Endodermal cell (in vitro differentiated cells): ENCODE measurements around the gene TECR. TPM values are rescaled to one million over a fixed set of nuclear protein-coding genes. Genes with fewer than 3 reads are reported as not detected.

Experiments
- DNase-seq: peaks from one replicate; pipeline ENCODE4 v3.0.0-alpha.2; 2017
- H3K27ac ChIP-seq: 2 replicates; pipeline ENCODE4 v1.5.1; 2013; ENCODE audit warnings: mild to moderate bottlenecking, low read depth, low read length, moderate library complexity
- H3K27me3 ChIP-seq: 2 replicates; pipeline ENCODE4 v1.6.1; 2013; ENCODE audit warnings: mild to moderate bottlenecking, low read length, moderate library complexity; ENCODE audit not compliant: insufficient read depth, control insufficient read depth, poor library complexity, severe bottlenecking
- H3K36me3 ChIP-seq: 2 replicates; pipeline ENCODE4 v1.7.0; 2013; ENCODE audit warnings: mild to moderate bottlenecking, low read length, moderate library complexity; ENCODE audit not compliant: control insufficient read depth, insufficient read depth
- H3K4me1 ChIP-seq: one replicate; pipeline ENCODE4 v1.7.0; 2013; ENCODE audit warnings: low read length; ENCODE audit not compliant: control insufficient read depth, insufficient read depth
- H3K4me3 ChIP-seq: 2 replicates; pipeline ENCODE4 v1.5.1; 2013; ENCODE audit warnings: mild to moderate bottlenecking, low read length, moderate library complexity
- H3K9ac ChIP-seq: 2 replicates; pipeline ENCODE4 v1.6.1; 2013; ENCODE audit warnings: mild to moderate bottlenecking, low read length, moderate library complexity; ENCODE audit not compliant: poor library complexity, severe bottlenecking; ENCODE audit errors: extremely low read depth
- H3K9me3 ChIP-seq: 2 replicates; pipeline ENCODE4 v1.6.1; 2013; ENCODE audit warnings: mild to moderate bottlenecking, low read length, moderate library complexity; ENCODE audit not compliant: control insufficient read depth
- H3K27ac Mint-ChIP-seq: 2 replicates; pipeline ENCODE4 v1.8.0; 2020; ENCODE audit warnings: mixed read lengths
- H3K27me3 Mint-ChIP-seq: 2 replicates; pipeline ENCODE4 v1.8.0; 2021; ENCODE audit warnings: mild to moderate bottlenecking, mixed read lengths; ENCODE audit not compliant: insufficient read depth
- H3K36me3 Mint-ChIP-seq: 2 replicates; pipeline ENCODE4 v1.8.0; 2020; ENCODE audit warnings: low read depth, mixed read lengths
- H3K4me1 Mint-ChIP-seq: 2 replicates; pipeline ENCODE4 v1.8.0; 2020; ENCODE audit warnings: mixed read lengths
- H3K4me3 Mint-ChIP-seq: 2 replicates; pipeline ENCODE4 v1.8.0; 2020; ENCODE audit warnings: mild to moderate bottlenecking, moderate library complexity, mixed read lengths
- H3K9me3 Mint-ChIP-seq: 2 replicates; pipeline ENCODE4 v1.8.0; 2020; ENCODE audit warnings: mild to moderate bottlenecking, mixed read lengths
- CTCF ChIP-seq: fragments of 200-600 bp; sonication (generic); conservative IDR thresholded peaks from 2 replicates; pipeline ENCODE4 v1.5.0; 2021; ENCODE audit warnings: antibody characterized with exemption, mild to moderate bottlenecking
- WGBS, 2 experiments: methylation state at CpG; one replicate each; pipeline versions ENCODE4 v1.1.5 to v1.1.7; 2013; ENCODE audit warnings: missing lambda C conversion rate in 2 of 2, mixed read lengths in 1 of 2; ENCODE audit not compliant: insufficient coverage in 1 of 2, insufficient read length in 1 of 2; 5-methylcytosine and 5-hydroxymethylcytosine counted together
- long read RNA-seq, 4 experiments: library from polyadenylated mRNA in 2 of 4; library from RNA in 1 of 4; library from capped mRNA in 1 of 4; stranded (forward) in 3 of 4; unstranded in 1 of 4; transcript quantifications; one replicate each; pipeline ENCODE4 v2.0.0, GENCODE V29; 2020 to 2021; ENCODE audit warnings: inconsistent platforms in 1 of 4
- polyA plus RNA-seq, 2 experiments: library from polyadenylated mRNA; stranded (reverse); fragments of 50-300 nt; gene quantifications; one replicate each; pipeline ENCODE4 v1.2.3, GENCODE V29; 2013
- total RNA-seq, 2 donors: library from RNA; stranded (reverse); fragmentation: NEBNext Ultra II Directional in 1 of 2; extraction: Animal tissue kit (Norgen Biotek cat#: 25700) in 1 of 2; gene quantifications; 2 replicates in 1 of 2; 3 replicates in 1 of 2; pipeline ENCODE4 v1.2.1, GENCODE V29; 2021

Gene TECR, protein sequence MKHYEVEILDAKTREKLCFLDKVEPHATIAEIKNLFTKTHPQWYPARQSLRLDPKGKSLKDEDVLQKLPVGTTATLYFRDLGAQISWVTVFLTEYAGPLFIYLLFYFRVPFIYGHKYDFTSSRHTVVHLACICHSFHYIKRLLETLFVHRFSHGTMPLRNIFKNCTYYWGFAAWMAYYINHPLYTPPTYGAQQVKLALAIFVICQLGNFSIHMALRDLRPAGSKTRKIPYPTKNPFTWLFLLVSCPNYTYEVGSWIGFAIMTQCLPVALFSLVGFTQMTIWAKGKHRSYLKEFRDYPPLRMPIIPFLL
- total RNA-seq = 100 to 1,000 TPM; 127 to 140 TPM
- 108 TPM for polyA plus RNA-seq (2013, experiment 1 of 2)
- polyA plus RNA-seq (2013, experiment 2 of 2) = 101 TPM
- long read RNA-seq, experiment 1, transcript TECR-201 (13 exons, 1,171 nt) = major isoform, 40 of 80 reads
- long read RNA-seq, experiment 1, partial matches to known transcripts = 12 of 80 reads
- long read RNA-seq, experiment 1, other reads (novel, unspliced or antisense) = 23 of 80 reads
- long read RNA-seq, experiment 2, transcript TECR-201 (13 exons, 1,171 nt) = major isoform, 112 of 139 reads
- long read RNA-seq, experiment 2, transcript TECR-218 (1 exons, 2,899 nt) = minor isoform, 5 of 139 reads
- long read RNA-seq, experiment 2, transcript TECR-226 (13 exons, 1,170 nt) = minor isoform, 9 of 139 reads
- long read RNA-seq, experiment 2, partial matches to known transcripts = 5 of 139 reads
- long read RNA-seq, experiment 2, other reads (novel, unspliced or antisense) = 6 of 139 reads
- long read RNA-seq, experiment 3, transcript TECR-201 (13 exons, 1,171 nt) = major isoform, 170 of 212 reads
- long read RNA-seq, experiment 3, transcript TECR-226 (13 exons, 1,170 nt) = minor isoform, 13 of 212 reads
- long read RNA-seq, experiment 3, partial matches to known transcripts = 5 of 212 reads
- long read RNA-seq, experiment 3, other reads (novel, unspliced or antisense) = 21 of 212 reads
- long read RNA-seq, experiment 4, transcript TECR-201 (13 exons, 1,171 nt) = major isoform, 155 of 196 reads
- long read RNA-seq, experiment 4, transcript TECR-226 (13 exons, 1,170 nt) = minor isoform, 15 of 196 reads
- long read RNA-seq, experiment 4, partial matches to known transcripts = 4 of 196 reads
- long read RNA-seq, experiment 4, other reads (novel, unspliced or antisense) = 20 of 196 reads

- no peaks in the 10 kb centered on the region for H3K9me3 Mint-ChIP-seq
- Histone ChIP-seq H3K36me3 (no peaks in the 10 kb centered on the region), H3K4me1 (no peaks in the 10 kb centered on the region), H3K4me3 (peak within 1 kb of the TSS; percentile 82), H3K27me3 (no peaks in the 10 kb centered on the region), H3K27ac (peak within 1 kb of the TSS; percentile 27), H3K9me3 (no peaks in the 10 kb centered on the region), H3K9ac (peak within 1 kb of the TSS; percentile 79)
- H3K27ac Mint-ChIP-seq = peak within 1 kb of the TSS; percentile 98
- WGBS, 2 experiments = 0 to 1% methylated on average over 27 to 59 of the region's 59 CpGs
- peak within 1 kb of the TSS; percentile 89 for H3K4me3 Mint-ChIP-seq
- no peak for TF ChIP-seq CTCF
- H3K27me3 Mint-ChIP-seq = no peaks in the 10 kb centered on the region
- peak; percentile 100 for DNase-seq
- H3K36me3 Mint-ChIP-seq = peaks cover 8% of the 10 kb centered on the region
- peaks cover 5% of the 10 kb centered on the region for H3K4me1 Mint-ChIP-seq
Observed at GRCh38 chr19:14529254-14530004, at the start of gene TECR. Gene TECR, plus strand, starts transcription at chr19:14529594. Its CDS starts 103 bp downstream, at chr19:14529697.

DNA sequence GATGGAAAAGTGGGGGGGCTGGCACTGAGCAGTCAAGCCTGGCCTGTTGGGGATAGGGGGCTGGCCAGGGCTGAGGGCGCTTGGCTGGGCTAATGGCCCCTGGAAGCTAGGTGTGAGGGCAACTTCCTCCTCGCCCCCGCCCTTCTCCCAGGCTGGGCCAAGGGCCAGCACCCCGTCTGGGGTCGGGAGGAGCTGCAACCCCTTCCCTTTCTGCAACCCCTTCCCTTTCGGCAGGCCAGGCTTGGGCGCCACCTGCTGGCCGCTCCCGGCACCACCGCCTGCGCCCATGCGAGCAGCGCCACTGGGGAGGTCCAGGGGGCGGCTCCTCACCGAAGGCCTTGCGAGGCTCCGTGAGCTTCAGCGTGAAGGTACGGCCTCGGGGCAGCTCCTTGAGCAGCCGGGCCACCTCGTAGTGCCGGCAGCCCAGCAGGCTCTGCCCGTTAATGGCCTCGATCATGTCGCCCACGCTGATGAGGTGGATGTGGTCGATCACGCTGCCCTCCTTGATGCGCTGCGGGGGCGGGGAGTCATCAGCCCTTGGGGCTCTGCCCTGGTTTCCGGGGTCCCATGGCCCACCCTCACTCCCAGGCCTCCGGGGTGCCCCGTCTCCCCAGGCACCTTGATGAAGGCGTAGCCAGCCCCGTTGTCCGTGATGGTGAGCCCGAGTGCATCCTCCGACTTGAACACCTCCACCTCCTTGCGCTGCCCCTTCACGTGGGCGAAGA is 49.3 kb upstream of the TECR start:
- peaks cover 33% of the 10 kb centered on the region for H3K36me3 Mint-ChIP-seq
- H3K4me3 ChIP-seq = no peak overlapping the region
- no peak overlapping the region for H3K9ac ChIP-seq
- no peaks in the 10 kb centered on the region for H3K9me3 Mint-ChIP-seq
- no peak overlapping the region for H3K27ac ChIP-seq
- no peaks in the 10 kb centered on the region for H3K27me3 ChIP-seq
- no peaks in the 10 kb centered on the region for H3K27me3 Mint-ChIP-seq
- 63 to 89% methylated on average over 22 to 43 of the region's 43 CpGs for WGBS, 2 experiments
- peak; percentile 98 for TF ChIP-seq CTCF
- DNase-seq = peak; percentile 97
- no peak overlapping the region for H3K4me3 Mint-ChIP-seq
- H3K9me3 ChIP-seq = no peaks in the 10 kb centered on the region
- H3K27ac Mint-ChIP-seq = no peak overlapping the region
- H3K4me1 Mint-ChIP-seq = peaks cover 13% of the 10 kb centered on the region
- H3K36me3 ChIP-seq = peaks cover 34% of the 10 kb centered on the region
- H3K4me1 ChIP-seq = no peaks in the 10 kb centered on the region
